ENCODE measurements around the gene WDR37. TPM values are rescaled to one million over a fixed set of nuclear protein-coding genes. Genes with fewer than 3 reads are reported as not detected.

WDR37 gene
- polyA plus RNA-seq, 1 donor (not counting 4 experiments of a cell fraction or from before 2014, with no cell fraction given): 16.0 TPM

DNA sequence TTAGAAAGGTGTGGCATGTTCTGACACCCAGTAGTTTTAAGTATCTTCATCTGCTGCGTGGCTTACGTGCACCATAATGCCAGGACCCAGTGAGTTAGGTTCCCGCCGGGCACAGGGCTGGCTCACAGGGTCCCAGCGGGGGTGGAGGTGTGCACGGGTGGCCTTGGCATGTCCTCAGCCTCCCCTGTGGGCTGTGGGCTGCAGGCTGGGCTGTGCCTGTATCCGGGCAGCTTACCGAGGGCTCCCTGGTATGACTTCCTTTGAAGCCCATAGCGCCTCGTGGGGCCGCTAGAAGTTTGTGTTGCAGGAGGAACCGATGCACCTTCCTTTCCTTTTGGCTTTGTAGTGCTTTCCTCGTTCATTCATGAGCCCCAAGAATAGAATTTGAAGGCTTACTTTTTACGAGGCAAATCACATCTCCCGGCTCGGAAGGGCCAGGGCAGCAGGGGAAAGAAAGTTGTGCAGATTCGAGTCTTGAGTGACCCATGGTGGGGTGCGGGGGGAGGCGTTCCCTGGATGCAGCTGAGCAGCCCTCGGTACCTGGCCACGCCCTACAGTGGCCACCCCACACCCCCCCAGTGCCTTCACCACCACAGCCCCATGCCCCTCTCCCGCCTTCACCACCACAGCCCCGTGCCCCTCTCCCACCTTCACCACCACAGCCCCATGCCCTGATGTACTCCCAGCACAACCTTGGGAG is 113.2 kb downstream of the WDR37 start:
- H3K27ac ChIP-seq (ENCODE audit: control insufficient read depth, insufficient read depth, low read length): no peak overlapping the region
- H3K27me3 ChIP-seq (ENCODE audit: control insufficient read depth, extremely low read depth, insufficient read depth, low read length): no peaks in the 10 kb centered on the region
- H3K4me1 ChIP-seq (ENCODE audit: control insufficient read depth, extremely low read depth, insufficient read depth, low read length): no peaks in the 10 kb centered on the region
- H3K9ac ChIP-seq (ENCODE audit: control insufficient read depth, extremely low read depth, insufficient read depth, low read length): no peak overlapping the region
- H3K9me1 ChIP-seq (ENCODE audit: control insufficient read depth, extremely low read depth, insufficient read depth, low read length): no peaks in the 10 kb centered on the region
- TF ChIP-seq EZH2 (IDR thresholded peaks at IDR 0.05; ENCODE audit: low read length): no peak
- TF ChIP-seq, protein P1, sequence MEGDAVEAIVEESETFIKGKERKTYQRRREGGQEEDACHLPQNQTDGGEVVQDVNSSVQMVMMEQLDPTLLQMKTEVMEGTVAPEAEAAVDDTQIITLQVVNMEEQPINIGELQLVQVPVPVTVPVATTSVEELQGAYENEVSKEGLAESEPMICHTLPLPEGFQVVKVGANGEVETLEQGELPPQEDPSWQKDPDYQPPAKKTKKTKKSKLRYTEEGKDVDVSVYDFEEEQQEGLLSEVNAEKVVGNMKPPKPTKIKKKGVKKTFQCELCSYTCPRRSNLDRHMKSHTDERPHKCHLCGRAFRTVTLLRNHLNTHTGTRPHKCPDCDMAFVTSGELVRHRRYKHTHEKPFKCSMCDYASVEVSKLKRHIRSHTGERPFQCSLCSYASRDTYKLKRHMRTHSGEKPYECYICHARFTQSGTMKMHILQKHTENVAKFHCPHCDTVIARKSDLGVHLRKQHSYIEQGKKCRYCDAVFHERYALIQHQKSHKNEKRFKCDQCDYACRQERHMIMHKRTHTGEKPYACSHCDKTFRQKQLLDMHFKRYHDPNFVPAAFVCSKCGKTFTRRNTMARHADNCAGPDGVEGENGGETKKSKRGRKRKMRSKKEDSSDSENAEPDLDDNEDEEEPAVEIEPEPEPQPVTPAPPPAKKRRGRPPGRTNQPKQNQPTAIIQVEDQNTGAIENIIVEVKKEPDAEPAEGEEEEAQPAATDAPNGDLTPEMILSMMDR (optimal IDR thresholded peaks at IDR 0.05 in 1 of 3, IDR thresholded peaks at IDR 0.05 in 1 of 3, conservative IDR thresholded peaks at IDR 0.05 in 1 of 3; ENCODE audit: extremely low read depth in 1 of 3, insufficient read depth in 2 of 3, low read length in 3 of 3): no peak
- no peaks in the 10 kb centered on the region for H3K9me3 ChIP-seq (ENCODE audit: control insufficient read depth, low read depth, low read length)
- no peak overlapping the region for H3K4me2 ChIP-seq (ENCODE audit: control insufficient read depth, extremely low read depth, insufficient read depth, low read depth, low read length)
- no peaks in the 10 kb centered on the region for H3K36me3 ChIP-seq (ENCODE audit: control insufficient read depth in 2 of 2, extremely low read depth in 1 of 2, insufficient read depth in 2 of 2, low read length in 2 of 2)
- H3K79me2 ChIP-seq (ENCODE audit: control insufficient read depth, insufficient read depth, low read length): no peaks in the 10 kb centered on the region
- H3K4me3 ChIP-seq (ENCODE audit: control insufficient read depth in 2 of 3, extremely low read depth in 1 of 3, insufficient read depth in 2 of 3, low read depth in 1 of 3, low read length in 3 of 3): no peak overlapping the region
- dilution Hi-C loops (cut with MboI; ENCODE audit: extremely low pct_ligation_motif_present, low sequenced_read_pairs): no loop called here
- DNase-seq (ENCODE audit: low read depth, low spot score): no peak
- no peak overlapping the region for H2AFZ ChIP-seq (ENCODE audit: control insufficient read depth, low read length)
- no peak for FAIRE-seq
- no peaks in the 10 kb centered on the region for H4K20me1 ChIP-seq (ENCODE audit: control insufficient read depth, extremely low read depth, insufficient read depth, low read length)

DNA sequence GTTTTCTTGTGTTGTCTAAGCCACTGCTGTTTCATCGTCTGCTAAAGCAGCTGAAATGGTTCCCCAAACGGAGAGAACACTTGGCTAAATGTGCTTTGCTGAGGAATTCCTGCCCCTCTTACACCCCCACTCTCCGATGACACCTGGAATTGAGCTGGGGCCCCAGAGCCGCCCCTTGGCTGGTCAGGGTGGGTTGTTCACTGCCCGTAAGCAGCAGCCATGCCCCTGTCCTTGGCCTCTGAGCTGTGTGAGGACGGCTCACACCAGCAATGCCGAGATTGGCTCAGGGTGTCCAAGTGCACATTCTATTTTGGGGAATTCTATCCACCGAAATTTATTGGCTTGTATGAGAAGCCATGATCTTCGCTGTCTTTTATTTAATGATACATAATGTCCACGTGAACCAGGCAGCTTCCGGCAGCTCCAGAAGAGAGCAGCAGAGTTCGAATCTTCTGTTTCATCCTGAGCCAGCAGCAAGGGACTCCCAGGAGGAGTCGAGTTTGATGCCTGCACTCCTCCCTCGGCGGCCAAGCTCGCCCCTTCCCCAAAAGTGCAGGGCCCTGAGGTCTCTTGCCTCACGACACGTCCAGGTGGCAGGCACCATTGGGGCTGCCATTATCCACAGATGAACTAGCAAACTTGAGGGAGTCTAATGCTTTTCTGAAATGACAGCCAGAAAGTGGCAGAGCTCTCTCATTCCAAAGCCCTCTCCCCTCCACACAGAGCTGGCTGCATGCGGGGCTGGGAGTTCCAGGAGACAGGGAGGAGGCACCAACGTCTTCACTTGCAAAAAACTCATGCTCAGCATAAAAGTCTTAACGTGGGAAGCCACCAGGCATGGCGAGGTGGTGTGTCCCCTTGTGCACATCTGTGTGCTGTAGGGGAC is 114.0 kb downstream of the WDR37 start:
- Histone ChIP-seq H2AFZ (ENCODE audit: control insufficient read depth, low read length) (no peak overlapping the region), H3K4me3 (ENCODE audit: control insufficient read depth in 2 of 3, extremely low read depth in 1 of 3, insufficient read depth in 2 of 3, low read depth in 1 of 3, low read length in 3 of 3) (no peak overlapping the region), H3K9me3 (ENCODE audit: control insufficient read depth, low read depth, low read length) (no peaks in the 10 kb centered on the region), H3K36me3 (ENCODE audit: control insufficient read depth in 2 of 2, extremely low read depth in 1 of 2, insufficient read depth in 2 of 2, low read length in 2 of 2) (no peaks in the 10 kb centered on the region), H3K79me2 (ENCODE audit: control insufficient read depth, insufficient read depth, low read length) (no peaks in the 10 kb centered on the region), H3K27ac (ENCODE audit: control insufficient read depth, insufficient read depth, low read length) (no peak overlapping the region), H3K27me3 (ENCODE audit: control insufficient read depth, extremely low read depth, insufficient read depth, low read length) (no peaks in the 10 kb centered on the region), H4K20me1 (ENCODE audit: control insufficient read depth, extremely low read depth, insufficient read depth, low read length) (no peaks in the 10 kb centered on the region), H3K9ac (ENCODE audit: control insufficient read depth, extremely low read depth, insufficient read depth, low read length) (no peak overlapping the region), H3K4me2 (ENCODE audit: control insufficient read depth, extremely low read depth, insufficient read depth, low read depth, low read length) (no peak overlapping the region), H3K4me1 (ENCODE audit: control insufficient read depth, extremely low read depth, insufficient read depth, low read length) (no peaks in the 10 kb centered on the region), H3K9me1 (ENCODE audit: control insufficient read depth, extremely low read depth, insufficient read depth, low read length) (no peaks in the 10 kb centered on the region)
- TF ChIP-seq EZH2 (IDR thresholded peaks at IDR 0.05; ENCODE audit: low read length): no peak
- TF ChIP-seq, protein P1 (optimal IDR thresholded peaks at IDR 0.05 in 1 of 3, IDR thresholded peaks at IDR 0.05 in 1 of 3, conservative IDR thresholded peaks at IDR 0.05 in 1 of 3; ENCODE audit: extremely low read depth in 1 of 3, insufficient read depth in 2 of 3, low read length in 3 of 3): no peak
- DNase-seq (ENCODE audit: low read depth, low spot score) (no peak), FAIRE-seq (no peak)
- dilution Hi-C loops (cut with MboI; ENCODE audit: extremely low pct_ligation_motif_present, low sequenced_read_pairs): no loop called here
